Endothelial cell of umbilical vein (primary cell): Measurements from ENCODE around the gene NUDT5. TPM values are rescaled to one million over a fixed set of nuclear protein-coding genes. Genes with fewer than 3 reads are reported as not detected.

Source experiments
- BruUV-seq: library from RNA; stranded (reverse); fragments of 400-500 nt; replicated peaks from 2 replicates; lab custom pipeline; 2021; lab: Mats Ljungman, UMichigan
- CTCF ChIA-PET: fragments of 300-600, 350-600 bp; sonication (Branson Sonifier 250); formaldehyde crosslinking; loops from one replicate; lab custom pipeline; 2021; ENCODE audit warnings: antibody characterized with exemption, inconsistent platforms; lab: Charles Lee
- POLR2A ChIA-PET: fragments of 300-600, 350-600 bp; sonication (Branson Sonifier 250); formaldehyde crosslinking; loops from one replicate; lab custom pipeline; 2021; ENCODE audit warnings: antibody characterized with exemption, inconsistent platforms; lab: Charles Lee
- DNase-seq: peaks from one replicate; pipeline ENCODE4 v3.0.0-alpha.2; 2011; ENCODE audit warnings: low read depth, low spot score
- FAIRE-seq: peaks from 2 replicates; lab custom pipeline; 2011; peaks lifted over from hg19 to GRCh38; lab: Jason Lieb, UNC
- H2AFZ ChIP-seq: 2 replicates; pipeline ENCODE4 v1.6.0; 2012; ENCODE audit warnings: low read depth, low read length, control low read depth, inconsistent platforms
- H3K27ac ChIP-seq: 2 replicates; pipeline ENCODE4 v1.5.1; 2011; ENCODE audit warnings: low read depth, mild to moderate bottlenecking, control low read depth, low read length, moderate library complexity; ENCODE audit not compliant: insufficient read depth
- H3K27me3 ChIP-seq, 2 experiments: 2 replicates each; pipeline versions ENCODE4 v1.6.0 to v1.6.1; 2011; ENCODE audit warnings: low read length in 2 of 2, mixed read lengths in 1 of 2; ENCODE audit not compliant: control insufficient read depth in 2 of 2, insufficient read depth in 2 of 2
- H3K36me3 ChIP-seq, 2 experiments: 2 replicates in 1 of 2; 3 replicates in 1 of 2; pipeline ENCODE4 v1.5.1; 2011; ENCODE audit warnings: low read length in 2 of 2, mild to moderate bottlenecking in 1 of 2, moderate library complexity in 1 of 2; ENCODE audit not compliant: control insufficient read depth in 2 of 2, insufficient read depth in 2 of 2; ENCODE audit errors: extremely low read depth in 1 of 2
- H3K4me1 ChIP-seq: 3 replicates; pipeline ENCODE4 v1.5.1; 2011; ENCODE audit warnings: mild to moderate bottlenecking, low read length; ENCODE audit not compliant: control insufficient read depth, insufficient read depth; ENCODE audit errors: extremely low read depth
- H3K4me2 ChIP-seq: 2 replicates; pipeline ENCODE4 v1.6.1; 2011; ENCODE audit warnings: low read length, control low read depth, mixed read lengths; ENCODE audit not compliant: insufficient read depth
- H3K4me3 ChIP-seq, 3 experiments: fragments of 200-600 bp in 1 of 3; sonication (generic), shearing (Covaris generic) in 1 of 3; replicated peaks in 1 of 3; 2 replicates each; pipeline ENCODE4 v1.5.1; 2011 to 2016; ENCODE audit warnings: control low read depth in 3 of 3, low read length in 3 of 3, mild to moderate bottlenecking in 2 of 3, inconsistent platforms in 1 of 3, low read depth in 1 of 3, moderate library complexity in 1 of 3; ENCODE audit not compliant: insufficient read depth in 1 of 3
- H3K79me2 ChIP-seq: 2 replicates; pipeline ENCODE4 v1.6.0; 2012; ENCODE audit warnings: low read length, inconsistent platforms; ENCODE audit not compliant: control insufficient read depth, insufficient read depth
- H3K9ac ChIP-seq: replicated peaks from 2 replicates; pipeline ENCODE3; 2011; ENCODE audit warnings: low read length, control low read depth; ENCODE audit not compliant: insufficient read depth; ENCODE audit errors: extremely low read depth
- H3K9me1 ChIP-seq: replicated peaks from 3 replicates; pipeline ENCODE4 v1.6.0; 2011; ENCODE audit warnings: mild to moderate bottlenecking, low read length; ENCODE audit not compliant: control insufficient read depth, insufficient read depth; ENCODE audit errors: extremely low read depth
- H3K9me3 ChIP-seq: replicated peaks from 2 replicates; pipeline ENCODE4 v1.5.1; 2012; ENCODE audit warnings: low read length, inconsistent platforms; ENCODE audit not compliant: control insufficient read depth, insufficient read depth
- H4K20me1 ChIP-seq: replicated peaks from 2 replicates; pipeline ENCODE3; 2011; ENCODE audit warnings: mild to moderate bottlenecking, low read length; ENCODE audit not compliant: control insufficient read depth, insufficient read depth; ENCODE audit errors: extremely low read depth
- CTCF ChIP-seq, 2 donors: IDR thresholded peaks; 1 replicate in 1 of 2; 2 replicates in 1 of 2; pipeline ENCODE4 v1.5.1; 2011; ENCODE audit warnings: low read length in 2 of 2, mild to moderate bottlenecking in 2 of 2, moderate library complexity in 2 of 2, control low read depth in 1 of 2, inconsistent platforms in 1 of 2, low read depth in 1 of 2; ENCODE audit not compliant: insufficient read depth in 1 of 2; ENCODE audit errors: extremely low read depth in 1 of 2
- EZH2 ChIP-seq: IDR thresholded peaks from 2 replicates; pipeline ENCODE4 v1.6.1; 2012; ENCODE audit warnings: borderline replicate concordance, low read depth, mild to moderate bottlenecking, moderate library complexity, low read length, inconsistent platforms; ENCODE audit not compliant: severe bottlenecking
- FOS ChIP-seq: IDR thresholded peaks from 2 replicates; pipeline ENCODE4 v1.6.1; 2011; ENCODE audit warnings: mild to moderate bottlenecking, low read length, moderate library complexity, borderline replicate concordance; ENCODE audit not compliant: insufficient read depth
- GATA2 ChIP-seq: IDR thresholded peaks from 2 replicates; pipeline ENCODE4 v1.7.0; 2011; ENCODE audit warnings: low read depth, mild to moderate bottlenecking, moderate library complexity, mixed read lengths, low read length; ENCODE audit not compliant: insufficient read length, insufficient read depth
- JUN ChIP-seq: IDR thresholded peaks from 2 replicates; pipeline ENCODE4 v1.6.1; 2011; ENCODE audit warnings: borderline replicate concordance, low read depth; ENCODE audit not compliant: insufficient read length, insufficient read depth
- MAX ChIP-seq: IDR thresholded peaks from 2 replicates; pipeline ENCODE4 v1.6.1; 2011; ENCODE audit not compliant: insufficient read depth, insufficient read length
- MYC ChIP-seq: IDR thresholded peaks from one replicate; pipeline ENCODE4 v1.6.1; 2011; ENCODE audit warnings: mild to moderate bottlenecking, low read depth, low read length
- POLR2A ChIP-seq: IDR thresholded peaks from 2 replicates; pipeline ENCODE4 v1.6.1; 2012; ENCODE audit warnings: low read depth, mild to moderate bottlenecking, control low read depth, low read length
- POLR2AphosphoS5 ChIP-seq: IDR thresholded peaks from 2 replicates; pipeline ENCODE4 v1.6.1; 2012; ENCODE audit warnings: low read depth, mild to moderate bottlenecking, control low read depth, low read length, moderate library complexity; ENCODE audit not compliant: insufficient read depth
- dilution Hi-C: fragments of 300-500 bp; cut with MboI; formaldehyde crosslinking; loops from one replicate; pipeline ENCODE4 v1.15.0; 2019; ENCODE audit warnings: low sequenced_read_pairs; ENCODE audit not compliant: extremely low pct_ligation_motif_present
- intact Hi-C: fragments of 100-400 bp; cut with micrococcal nuclease; formaldehyde crosslinking; loops from one replicate; pipeline ENCODE4 v1.10.0; 2022
- polyA plus RNA-seq, 4 experiments: library from polyadenylated mRNA; depleted of rRNA in 3 of 4; stranded (reverse) in 3 of 4; unstranded in 1 of 4; fragments of >200 nt; gene quantifications; 2 replicates each; pipeline versions ENCODE4 v1.2.1 to v1.2.3, GENCODE V29; 2011 to 2012; ENCODE audit warnings: missing spikeins in 1 of 4
- total RNA-seq: library from RNA; stranded (reverse); gene quantifications from 2 replicates; pipeline ENCODE4 v1.2.3, GENCODE V29; 2021

The NUDT5 gene
- total and polyA plus RNA-seq, 2 donors (not counting 3 experiments of a cell fraction or from before 2014, with no cell fraction given): 81.8 to 87.8 TPM

DNA sequence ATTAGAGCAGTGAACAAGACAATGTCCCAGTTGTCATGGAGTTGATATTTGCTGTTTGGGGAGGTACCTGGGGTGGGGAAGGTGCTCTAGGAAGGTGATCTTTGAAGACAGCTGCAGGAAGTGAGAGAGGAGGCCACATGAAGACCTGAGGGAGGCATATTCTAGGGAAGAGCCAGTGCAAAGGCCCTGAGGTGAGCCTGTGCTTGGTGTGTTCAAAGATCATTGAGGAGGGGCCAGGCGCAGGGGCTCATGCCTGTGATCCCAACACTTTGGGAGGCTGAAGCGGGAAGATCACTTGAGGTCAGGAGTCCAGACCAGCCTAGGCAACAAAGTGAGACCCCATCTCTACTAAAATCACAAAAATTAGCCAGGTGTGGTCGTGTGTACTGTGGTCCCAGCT, 51.2 kb downstream of the NUDT5 start:
- Histone ChIP-seq H2AFZ (no peak overlapping the region), H3K27me3 (no peaks in the 10 kb centered on the region), H3K9me3 (no peaks in the 10 kb centered on the region), H3K79me2 (no peaks in the 10 kb centered on the region), H3K9me1 (no peaks in the 10 kb centered on the region), H3K4me1 (no peaks in the 10 kb centered on the region), H3K9ac (no peak overlapping the region), H3K36me3 (peaks cover 8 to 9% of the 10 kb centered on the region in 2 experiments), H3K4me3 (no peak overlapping the region), H3K27ac (no peak overlapping the region), H3K4me2 (no peak overlapping the region), H4K20me1 (no peaks in the 10 kb centered on the region)
- intact Hi-C loops: no loop called here
- CTCF ChIA-PET: no interaction called here
- dilution Hi-C loops: no loop called here
- FAIRE-seq: no peak
- POLR2A ChIA-PET: no interaction called here
- TF ChIP-seq EZH2: no peak
- no peak for TF ChIP-seq JUN
- no peak for TF ChIP-seq FOS
- no peak for TF ChIP-seq POLR2A
- TF ChIP-seq MAX: no peak
- no peak for TF ChIP-seq POLR2AphosphoS5
- TF ChIP-seq CTCF (IDR thresholded peaks at IDR 0.05; ENCODE audit: extremely low read depth in 1 of 2, insufficient read depth in 1 of 2, low read depth in 1 of 2, low read length in 2 of 2): no peak
- TF ChIP-seq GATA2: no peak
- no peak for TF ChIP-seq MYC
- no peak for DNase-seq
- BruUV-seq: no TSS peak
